Activated CD8-positive, alpha-beta T cell treated with anti-CD3 and anti-CD28 coated beads, Interleukin-2, amount 10 ng/mL, durations not matched to agents 7 days and 5 days (primary cell): Measurements from ENCODE around the gene TP73. TPM values are rescaled to one million over a fixed set of nuclear protein-coding genes. Genes with fewer than 3 reads are reported as not detected.

Experiments used
- ATAC-seq: fragments of 150-1000 bp; cut with Tn5 transposase; one replicate; pipeline ENCODE4 v1.10.0; 2021; ENCODE audit warnings: moderate library complexity
- CTCF ChIA-PET: fragments of 350-600 bp; sonication (Branson Sonifier 250); formaldehyde crosslinking; loops from one replicate; lab custom pipeline; 2021; ENCODE audit warnings: antibody characterized with exemption; lab: Charles Lee
- POLR2A ChIA-PET: fragments of 350-600 bp; sonication (Branson Sonifier 250); formaldehyde crosslinking; loops from one replicate; lab custom pipeline; 2021; ENCODE audit warnings: antibody characterized with exemption; lab: Charles Lee
- DNase-seq: peaks from one replicate; pipeline ENCODE4 v3.0.0-alpha.2; 2020
- H3K27ac Mint-ChIP-seq: one replicate; pipeline ENCODE4 v1.8.0; 2021; ENCODE audit warnings: mild to moderate bottlenecking, mixed read lengths
- H3K27me3 Mint-ChIP-seq: one replicate; pipeline ENCODE4 v1.8.0; 2021; ENCODE audit warnings: low read depth, mixed read lengths
- H3K36me3 Mint-ChIP-seq: one replicate; pipeline ENCODE4 v1.8.0; 2021; ENCODE audit warnings: low read depth, mixed read lengths
- H3K4me1 Mint-ChIP-seq: one replicate; pipeline ENCODE4 v1.8.0; 2021; ENCODE audit warnings: low read depth, mixed read lengths
- H3K4me3 Mint-ChIP-seq: one replicate; pipeline ENCODE4 v1.8.0; 2021; ENCODE audit warnings: mild to moderate bottlenecking, mixed read lengths
- H3K9me3 Mint-ChIP-seq: one replicate; pipeline ENCODE4 v1.8.0; 2022; ENCODE audit warnings: mixed read lengths; ENCODE audit not compliant: insufficient read depth
- total RNA-seq, 2 experiments: library from RNA; stranded (reverse); gene quantifications; one replicate each; pipeline ENCODE4 v1.2.3, GENCODE V29; 2021

TP73 gene
- total RNA-seq, 2 experiments from 2014 or later: 1.3 to 1.4 TPM

- no peak overlapping the region for H3K4me3 Mint-ChIP-seq
- POLR2A ChIA-PET: no interaction called here
- no peaks in the 10 kb centered on the region for H3K9me3 Mint-ChIP-seq
- no peak for DNase-seq
- H3K36me3 Mint-ChIP-seq: peaks cover 8% of the 10 kb centered on the region
- no peak for ATAC-seq
- peaks cover 7% of the 10 kb centered on the region for H3K4me1 Mint-ChIP-seq
- CTCF ChIA-PET: interaction anchor here (0.9 kb wide), 1 partner anchor 15 kb away, joined by 3 read pairs; no protein-coding TSS in a partner anchor
- no peaks in the 10 kb centered on the region for H3K27me3 Mint-ChIP-seq
- no peak overlapping the region for H3K27ac Mint-ChIP-seq
Measured at GRCh38 chr1:3630161-3630611, 22.1 kb upstream of the TP73 start.

DNA sequence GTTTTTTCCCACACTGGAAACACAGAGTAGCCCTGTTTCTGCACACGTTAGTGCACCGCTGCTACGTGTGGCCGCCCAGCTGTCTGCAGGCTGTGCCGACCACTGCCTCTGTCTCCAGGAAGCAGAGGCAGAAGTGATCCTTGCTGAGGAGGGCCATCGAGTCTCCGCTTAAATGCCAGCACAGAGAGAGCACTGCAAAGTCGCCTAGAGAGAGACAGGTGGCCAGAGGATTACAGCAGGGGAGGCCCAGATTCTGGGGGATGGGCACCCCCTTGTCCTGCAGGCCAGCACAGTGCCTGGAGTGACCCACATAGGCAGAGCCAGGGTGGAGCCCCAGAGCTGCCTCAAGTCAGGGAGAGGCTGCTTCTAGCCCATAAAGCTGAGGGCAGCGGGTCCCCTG lies 21.4 kb upstream of the TP73 start:
- DNase-seq (no peak), ATAC-seq (no peak)
- ChIA-PET POLR2A (no interaction called here), CTCF (no interaction called here)
- Mint-ChIP-seq H3K9me3 (no peaks in the 10 kb centered on the region), H3K27ac (no peak overlapping the region), H3K27me3 (no peaks in the 10 kb centered on the region), H3K4me1 (peaks cover 3% of the 10 kb centered on the region), H3K4me3 (no peak overlapping the region), H3K36me3 (peaks cover 11% of the 10 kb centered on the region)

GRCh38 chr1:3631320-3632260 lies 20.7 kb upstream of the TP73 start:
- H3K27me3 Mint-ChIP-seq: no peaks in the 10 kb centered on the region
- no peaks in the 10 kb centered on the region for H3K9me3 Mint-ChIP-seq
- ChIA-PET CTCF (no interaction called here), POLR2A (no interaction called here)
- peaks cover 11% of the 10 kb centered on the region for H3K36me3 Mint-ChIP-seq
- H3K27ac Mint-ChIP-seq: no peak overlapping the region
- DNase-seq (no peak), ATAC-seq (no peak)
- H3K4me1 Mint-ChIP-seq: no peaks in the 10 kb centered on the region
- no peak overlapping the region for H3K4me3 Mint-ChIP-seq

GRCh38 chr1:3632298-3632697 lies 20.0 kb upstream of the TP73 start:
- no peak overlapping the region for H3K27ac Mint-ChIP-seq

DNA sequence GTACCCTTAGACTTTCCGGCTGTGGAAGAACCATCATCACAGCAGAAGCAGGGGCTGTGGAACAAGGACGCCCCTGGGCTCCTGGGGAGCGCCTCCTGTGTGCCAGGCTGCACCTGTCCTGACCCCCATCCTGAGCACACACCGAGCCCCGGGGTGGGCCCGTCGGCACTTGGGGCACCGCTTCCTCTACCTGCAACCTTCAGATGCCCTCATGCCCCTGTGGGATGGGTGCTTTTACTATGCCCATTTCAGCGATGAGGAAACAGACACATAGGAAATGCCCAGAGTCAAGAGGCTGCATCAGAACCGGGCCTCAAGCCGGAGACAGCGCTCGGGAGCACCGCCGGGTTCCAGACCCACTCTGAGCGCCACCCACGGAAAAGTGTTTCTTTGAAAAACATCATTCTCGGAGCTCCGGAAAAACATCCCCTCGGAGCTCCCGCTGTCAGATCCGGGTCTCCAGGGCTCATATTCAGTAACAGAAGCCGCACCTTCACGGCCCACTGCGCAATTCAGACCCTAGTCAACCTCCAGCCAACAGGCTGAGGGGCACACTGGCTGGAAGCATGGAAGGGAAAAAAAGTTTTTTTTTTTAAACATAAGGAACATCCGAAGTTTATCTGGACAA lies 19.5 kb upstream of the TP73 start:
- Mint-ChIP-seq H3K4me3 (no peak overlapping the region), H3K27me3 (no peaks in the 10 kb centered on the region), H3K36me3 (peaks cover 12% of the 10 kb centered on the region), H3K27ac (no peak overlapping the region), H3K9me3 (no peaks in the 10 kb centered on the region), H3K4me1 (no peaks in the 10 kb centered on the region)
- DNase-seq (no peak), ATAC-seq (no peak)
- POLR2A ChIA-PET: no interaction called here
- CTCF ChIA-PET: no interaction called here

More at GRCh38 chr1:3632298-3632697, 20.0 kb upstream of the TP73 start:
- ATAC-seq: no peak
- Mint-ChIP-seq H3K4me1 (no peaks in the 10 kb centered on the region), H3K9me3 (no peaks in the 10 kb centered on the region), H3K4me3 (no peak overlapping the region), H3K36me3 (peaks cover 15% of the 10 kb centered on the region), H3K27me3 (no peaks in the 10 kb centered on the region)
- DNase-seq: no peak
- ChIA-PET POLR2A (no interaction called here), CTCF (no interaction called here)

- ChIA-PET CTCF (no interaction called here), POLR2A (no interaction called here)
- no peak overlapping the region for H3K4me3 Mint-ChIP-seq
- no peaks in the 10 kb centered on the region for H3K27me3 Mint-ChIP-seq
- no peaks in the 10 kb centered on the region for H3K4me1 Mint-ChIP-seq
- DNase-seq (no peak), ATAC-seq (no peak)
- no peak overlapping the region for H3K27ac Mint-ChIP-seq
- H3K9me3 Mint-ChIP-seq: no peaks in the 10 kb centered on the region
- H3K36me3 Mint-ChIP-seq: peaks cover 12% of the 10 kb centered on the region
Measured at GRCh38 chr1:3633344-3634058, 18.8 kb upstream of the TP73 start.

GRCh38 chr1:3634059-3634800 lies 18.1 kb upstream of the TP73 start:
- Mint-ChIP-seq H3K27ac (no peak overlapping the region), H3K27me3 (no peaks in the 10 kb centered on the region), H3K36me3 (peaks cover 13% of the 10 kb centered on the region), H3K4me1 (no peaks in the 10 kb centered on the region), H3K4me3 (no peak overlapping the region), H3K9me3 (no peaks in the 10 kb centered on the region)
- ChIA-PET POLR2A (no interaction called here), CTCF (no interaction called here)
- DNase-seq (no peak), ATAC-seq (no peak)

DNA sequence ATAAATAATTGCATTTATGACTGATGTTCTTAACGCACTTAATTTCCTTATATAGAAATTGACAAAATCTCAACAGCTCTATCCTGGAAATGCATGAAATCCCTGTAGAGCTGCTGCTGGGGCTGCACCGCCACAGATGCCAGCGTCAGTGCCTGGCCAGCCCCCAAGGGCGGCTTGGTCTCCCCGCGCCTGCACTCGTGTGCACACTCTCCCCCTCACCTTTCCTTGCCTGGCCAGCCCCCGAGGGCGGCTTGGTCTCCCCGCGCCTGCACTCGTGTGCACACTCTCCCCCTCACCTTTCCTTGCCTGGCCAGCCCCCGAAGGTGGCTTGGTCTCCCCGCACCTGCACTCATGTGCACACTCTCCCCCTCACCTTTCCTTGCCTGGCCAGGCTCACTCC lies 16.2 kb upstream of the TP73 start:
- CTCF ChIA-PET: interaction anchor here (1.1 kb wide), 1 partner anchor 17 kb away, joined by 5 read pairs; no protein-coding TSS in a partner anchor
- H3K36me3 Mint-ChIP-seq: peaks cover 13% of the 10 kb centered on the region

DNA sequence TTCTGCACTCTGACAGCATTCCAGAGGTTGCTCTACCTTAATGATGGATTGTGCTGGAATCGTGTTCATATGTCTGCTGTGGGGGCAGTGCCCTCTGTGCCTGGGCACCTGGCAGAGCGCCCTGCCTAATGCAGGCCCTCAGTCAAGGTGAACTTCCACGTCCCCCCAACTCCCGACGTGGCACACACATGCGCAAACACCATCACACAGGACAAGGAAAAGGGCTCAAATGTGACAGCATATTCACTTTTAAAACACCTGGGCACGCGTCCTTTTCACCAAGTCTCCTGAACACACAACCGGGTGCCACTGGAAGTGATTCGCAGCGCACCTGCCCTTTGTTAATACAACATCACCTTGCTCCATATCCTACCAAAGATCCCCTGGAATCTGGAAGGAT lies 15.8 kb upstream of the TP73 start:
- Mint-ChIP-seq H3K4me3 (no peak overlapping the region), H3K27me3 (no peaks in the 10 kb centered on the region), H3K36me3 (peaks cover 13% of the 10 kb centered on the region), H3K9me3 (no peaks in the 10 kb centered on the region), H3K4me1 (no peaks in the 10 kb centered on the region), H3K27ac (no peak overlapping the region)
- no peak for DNase-seq
- CTCF ChIA-PET: no interaction called here
- ATAC-seq: no peak
- POLR2A ChIA-PET: no interaction called here

More for the DNA sequence above, 16.2 kb upstream of the TP73 start:
- POLR2A ChIA-PET: no interaction called here
- DNase-seq (no peak), ATAC-seq (no peak)
- H3K4me3 Mint-ChIP-seq: no peak overlapping the region
- H3K4me1 Mint-ChIP-seq: no peaks in the 10 kb centered on the region
- H3K27me3 Mint-ChIP-seq: no peaks in the 10 kb centered on the region
- H3K27ac Mint-ChIP-seq: no peak overlapping the region
- no peaks in the 10 kb centered on the region for H3K9me3 Mint-ChIP-seq

GRCh38 chr1:3638027-3638426 lies 14.3 kb upstream of the TP73 start:
- ATAC-seq (no peak), DNase-seq (no peak)
- H3K27me3 Mint-ChIP-seq: no peaks in the 10 kb centered on the region
- no peak overlapping the region for H3K4me3 Mint-ChIP-seq
- ChIA-PET CTCF (interaction anchor here (0.9 to 1.9 kb wide), 2 partner anchors 9 to 19 kb away, joined by 3 to 4 read pairs; no protein-coding TSS in a partner anchor), POLR2A (interaction anchor here (1.1 kb wide), 1 partner anchor 12 kb away, joined by 3 read pairs; the partner anchor contains the start of gene WRAP73)
- H3K9me3 Mint-ChIP-seq: no peaks in the 10 kb centered on the region
- H3K4me1 Mint-ChIP-seq: no peaks in the 10 kb centered on the region
- H3K27ac Mint-ChIP-seq: no peak overlapping the region
- peaks cover 15% of the 10 kb centered on the region for H3K36me3 Mint-ChIP-seq

DNA sequence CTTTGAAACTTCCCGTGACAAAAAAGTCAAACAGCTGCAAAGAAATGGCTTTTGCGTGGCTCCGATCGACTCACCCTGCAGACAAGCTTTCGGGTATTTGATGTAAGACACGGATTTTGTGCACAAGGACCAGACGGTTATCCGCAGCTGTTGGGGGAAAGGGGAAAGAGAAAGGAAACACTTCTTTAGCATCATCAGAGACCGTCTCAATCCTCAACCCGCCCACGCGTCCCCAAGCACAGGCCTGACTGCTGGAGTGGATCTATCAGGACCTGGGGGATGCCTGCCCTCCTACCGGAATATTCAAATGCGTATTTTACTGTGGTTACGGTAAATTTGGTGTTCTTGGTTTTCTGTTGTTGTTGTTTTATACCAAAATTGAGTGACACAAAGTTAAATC lies 13.6 kb upstream of the TP73 start:
- DNase-seq (no peak), ATAC-seq (no peak)
- POLR2A ChIA-PET: interaction anchor here (1.1 kb wide), 1 partner anchor 11 kb away, joined by 3 read pairs; the partner anchor contains the start of gene WRAP73
- Mint-ChIP-seq H3K27ac (no peak overlapping the region), H3K9me3 (no peaks in the 10 kb centered on the region), H3K4me3 (no peak overlapping the region), H3K36me3 (peaks cover 15% of the 10 kb centered on the region), H3K27me3 (no peaks in the 10 kb centered on the region), H3K4me1 (no peaks in the 10 kb centered on the region)
- CTCF ChIA-PET: interaction anchor here (0.9 to 1.9 kb wide), 2 partner anchors 10 to 19 kb away, joined by 3 to 4 read pairs; no protein-coding TSS in a partner anchor
